HUDEP-2 (cell line): ENCODE measurements around the gene C18orf32.
A peak's percentile ranks its signal among the peaks of the same experiment; 100 is the strongest.
"Not testable (repeated sequence)": the region's sequence is repeated elsewhere in the genome, so short reads cannot be mapped to it uniquely, and the experiment has no call there.

Experiments
- DNase-seq, 76 experiments: peaks; one replicate each; lab custom pipeline; 2025; ENCODE audit not compliant: unreplicated experiment in 76 of 76; lab: John Stamatoyannopoulos, UW

The C18orf32 gene

GRCh38 chr18:49472459-49472858 is 14.6 kb downstream of the C18orf32 start:
- no peak for DNase-seq

DNA sequence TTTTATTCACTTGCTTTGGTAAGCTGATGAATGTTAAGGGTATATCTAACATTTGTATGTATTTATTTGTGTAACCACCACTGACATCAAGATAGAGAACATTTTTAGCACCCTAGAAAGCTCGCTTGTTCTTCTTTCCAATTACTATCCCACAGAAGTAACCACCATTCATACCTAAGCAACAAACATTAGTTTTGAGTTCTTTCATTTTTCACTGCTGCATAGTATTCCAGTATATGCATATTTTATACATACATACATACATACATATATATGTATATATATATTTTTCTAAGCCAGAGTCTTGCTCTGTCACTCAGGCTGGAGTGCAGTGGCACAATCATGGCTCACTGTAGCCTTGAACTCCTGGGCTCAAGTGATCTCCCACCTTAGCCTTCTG is 15.5 kb downstream of the C18orf32 start:
- DNase-seq = no peak

- DNase-seq = no peak
These were observed 19.4 kb downstream of the C18orf32 start for GRCh38 chr18:49467599-49467998.

- no peak for DNase-seq
These were observed 19.9 kb downstream of the C18orf32 start for GRCh38 chr18:49467019-49467563.

DNA sequence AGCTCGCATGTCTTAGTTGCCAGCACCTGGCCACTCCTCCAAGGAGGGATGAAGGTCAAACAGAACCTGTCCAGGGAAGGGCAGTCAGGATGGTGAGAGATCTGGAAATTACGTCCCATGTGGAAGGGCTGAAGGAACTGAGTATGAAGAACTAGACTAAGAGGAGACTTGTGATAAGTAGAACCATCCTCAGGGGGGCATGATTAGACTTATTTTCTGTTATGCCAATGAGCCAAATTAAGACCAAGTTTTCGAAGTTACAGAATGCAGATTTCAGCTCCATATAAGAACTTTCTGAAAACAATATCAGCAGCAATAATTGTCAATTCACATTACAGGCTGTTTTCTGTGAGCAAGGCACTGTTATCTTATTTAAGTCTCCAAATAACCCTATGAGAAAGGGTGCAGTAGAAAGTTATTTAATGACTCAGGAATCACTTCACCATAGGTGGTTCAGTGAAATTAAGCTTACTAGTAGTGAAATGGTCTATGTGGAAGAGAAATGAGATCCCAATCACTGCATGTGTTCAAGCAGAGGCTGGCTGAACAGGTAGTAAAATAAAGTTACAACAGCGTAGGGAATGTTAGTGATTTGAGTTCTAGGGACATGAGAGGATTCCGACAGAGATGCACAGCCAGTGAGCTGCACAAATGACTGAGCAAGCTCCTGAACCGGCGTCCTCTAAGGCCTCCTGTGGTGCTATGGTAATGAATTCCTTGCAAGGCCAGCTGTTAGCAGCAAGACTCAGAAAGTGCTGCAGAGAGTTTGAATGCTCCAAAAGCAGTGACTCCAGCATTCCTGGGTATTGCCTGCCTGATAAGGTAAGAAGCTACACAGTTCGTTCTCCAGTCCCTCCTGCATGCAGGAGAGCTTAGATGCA is 22.1 kb downstream of the C18orf32 start:
- peak in 6 of 76 experiments; percentile 15 to 32 (median 18) for DNase-seq

DNA sequence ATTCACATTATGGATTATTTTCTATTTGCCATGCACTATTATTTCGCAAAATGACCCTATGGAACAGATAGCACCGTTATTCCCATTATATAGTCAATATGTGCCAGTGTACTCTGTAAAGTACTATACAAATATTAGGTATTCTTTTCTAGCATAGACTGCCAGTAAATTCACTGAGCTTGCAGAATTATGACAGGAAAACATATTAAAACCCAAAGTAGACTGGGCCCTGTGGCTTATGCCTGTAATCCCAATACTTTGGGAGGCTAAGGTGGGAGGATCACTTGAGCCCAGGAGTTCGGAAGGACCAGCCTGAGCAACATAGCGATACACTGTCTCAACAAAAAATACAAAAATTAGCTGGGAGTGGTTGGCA is 25.4 kb downstream of the C18orf32 start:
- no peak for DNase-seq

GRCh38 chr18:49460976-49461601 is 25.9 kb downstream of the C18orf32 start:
- DNase-seq = no peak

GRCh38 chr18:49459404-49460171 is 27.4 kb downstream of the C18orf32 start:
- peak in 5 of 76 experiments; percentile 16 to 44 (median 31) for DNase-seq

GRCh38 chr18:49457616-49458015 is 29.4 kb downstream of the C18orf32 start:
- no peak for DNase-seq

GRCh38 chr18:49456794-49457193 is 30.2 kb downstream of the C18orf32 start:
- DNase-seq = peak in 1 of 76 experiments; percentile 21

DNA sequence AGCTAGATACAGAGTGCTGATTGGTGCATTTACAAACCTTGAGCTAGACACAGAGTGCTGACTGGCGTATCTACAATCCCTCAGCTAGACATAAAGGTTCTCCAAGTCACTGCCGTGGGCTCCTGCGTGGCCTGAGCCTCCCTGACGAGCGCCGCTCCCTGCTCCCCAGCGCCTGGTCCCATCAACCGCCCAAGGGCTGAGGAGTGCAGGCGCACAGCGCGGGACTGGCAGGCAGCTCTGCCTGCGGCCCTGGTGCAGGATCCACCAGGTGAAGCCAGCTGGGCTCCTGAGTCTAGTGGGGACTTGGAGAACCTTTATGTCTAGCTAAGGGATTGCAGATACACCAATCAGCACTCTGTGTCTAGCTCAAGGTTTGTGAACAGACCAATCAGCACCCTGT is 34.5 kb downstream of the C18orf32 start:
- DNase-seq = not testable (repeated sequence)

DNA sequence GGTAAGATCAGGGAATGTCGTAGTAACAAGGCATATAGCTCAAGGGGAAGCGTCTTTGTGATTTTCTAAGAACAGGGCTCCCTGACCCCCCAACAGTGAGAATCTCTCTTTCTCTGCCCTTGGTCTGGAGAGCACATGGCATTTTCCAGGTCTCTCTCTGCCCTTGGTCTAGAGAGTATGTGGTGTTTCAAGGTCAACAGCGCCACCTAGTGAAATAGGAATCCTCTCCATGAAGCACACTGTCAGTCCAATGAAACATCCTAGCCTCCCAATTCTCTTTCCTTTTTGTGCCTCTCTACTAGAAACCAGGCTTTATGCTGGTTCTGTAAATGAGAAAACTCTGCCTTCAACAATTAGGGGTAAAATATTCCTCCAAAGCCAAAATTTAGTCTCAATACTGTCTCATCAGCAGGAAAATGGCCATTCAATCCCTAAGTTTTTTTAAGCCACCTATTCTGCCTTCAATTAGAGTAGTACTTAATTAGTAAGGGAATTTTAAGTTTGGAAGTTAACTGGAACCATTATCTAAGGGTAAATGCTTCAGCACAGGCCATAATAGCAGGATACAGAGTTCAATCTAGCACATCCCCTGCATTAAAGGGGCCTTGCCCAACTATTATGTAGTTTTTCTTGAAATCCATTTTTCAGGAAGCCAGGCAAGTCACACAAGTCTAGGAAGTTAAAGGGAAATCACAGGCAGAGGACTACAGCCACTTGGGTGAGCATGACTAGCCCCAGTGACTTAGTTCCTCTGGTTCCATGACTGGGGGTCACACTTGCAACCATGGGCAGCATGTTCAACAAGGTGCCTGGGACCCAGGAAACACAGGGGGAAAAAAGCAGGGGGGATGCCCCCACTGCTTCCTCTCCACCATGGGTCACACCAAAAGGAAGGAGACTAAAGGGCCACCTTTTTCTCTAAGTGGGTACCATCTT is 39.0 kb downstream of the C18orf32 start:
- peak in 61 of 76 experiments; percentile 1 to 87 (median 44) for DNase-seq

DNA sequence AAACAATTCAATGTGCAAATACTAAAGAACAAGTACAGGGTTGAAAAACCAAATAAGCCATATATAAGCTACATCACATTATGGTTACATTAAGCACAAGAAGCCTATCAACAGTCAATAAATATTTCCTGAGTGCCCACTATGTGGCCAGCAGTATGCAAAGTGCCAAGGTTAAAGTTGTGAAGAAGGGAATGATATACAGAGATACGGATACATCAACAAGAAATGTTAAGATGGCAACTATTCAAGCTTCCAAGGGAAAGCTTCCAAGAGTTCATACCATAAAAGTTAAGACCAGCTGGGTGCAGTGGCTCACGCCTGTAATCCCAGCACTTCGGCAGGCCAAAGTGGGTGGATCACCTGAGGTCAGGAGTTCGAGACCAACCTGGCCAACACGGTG is 40.6 kb downstream of the C18orf32 start:
- DNase-seq = no peak

- no peak for DNase-seq
These were observed 42.5 kb downstream of the C18orf32 start for GRCh38 chr18:49444581-49444980.

DNA sequence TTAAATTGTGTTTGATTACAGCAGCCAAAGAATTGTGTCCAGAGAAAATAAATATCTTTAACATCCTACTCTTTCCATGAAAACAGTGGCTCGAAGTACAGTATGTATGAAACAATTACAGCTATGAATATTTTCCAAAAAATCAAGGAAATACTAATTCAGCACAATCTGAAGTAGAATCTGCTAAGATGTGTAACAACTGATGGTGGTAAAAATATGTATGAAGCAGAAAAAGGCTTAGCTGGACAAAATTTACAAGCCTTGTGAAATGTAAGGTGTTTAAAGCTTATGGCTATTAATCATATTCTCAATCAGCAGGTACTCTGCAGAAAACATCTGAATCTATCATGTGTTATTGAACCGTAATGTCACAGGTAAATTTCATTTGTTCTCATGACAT is 43.2 kb downstream of the C18orf32 start:
- no peak for DNase-seq

GRCh38 chr18:49441338-49441938 is 45.6 kb downstream of the C18orf32 start:
- DNase-seq = no peak

DNA sequence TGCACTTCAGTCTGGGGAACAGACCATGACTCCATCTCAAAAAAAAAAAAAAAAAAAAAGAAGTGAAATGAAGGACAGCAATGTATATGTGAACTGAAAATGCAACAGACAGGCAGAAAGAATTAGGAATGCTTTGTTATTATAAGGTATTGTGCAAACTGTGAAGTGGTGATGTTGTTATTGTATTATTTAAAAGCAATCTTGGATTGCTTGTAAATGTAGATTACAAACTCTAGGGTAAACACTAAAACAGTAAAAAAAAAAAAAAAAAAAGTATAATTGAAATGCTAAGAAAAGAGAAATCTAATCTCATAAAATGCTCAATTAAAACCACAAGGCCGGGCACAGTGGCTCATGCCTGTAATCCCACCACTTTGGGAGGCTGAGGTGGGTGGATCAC is 51.9 kb downstream of the C18orf32 start:
- no peak for DNase-seq

- no peak for DNase-seq
These were observed 54.4 kb downstream of the C18orf32 start for GRCh38 chr18:49432602-49433001.

DNA sequence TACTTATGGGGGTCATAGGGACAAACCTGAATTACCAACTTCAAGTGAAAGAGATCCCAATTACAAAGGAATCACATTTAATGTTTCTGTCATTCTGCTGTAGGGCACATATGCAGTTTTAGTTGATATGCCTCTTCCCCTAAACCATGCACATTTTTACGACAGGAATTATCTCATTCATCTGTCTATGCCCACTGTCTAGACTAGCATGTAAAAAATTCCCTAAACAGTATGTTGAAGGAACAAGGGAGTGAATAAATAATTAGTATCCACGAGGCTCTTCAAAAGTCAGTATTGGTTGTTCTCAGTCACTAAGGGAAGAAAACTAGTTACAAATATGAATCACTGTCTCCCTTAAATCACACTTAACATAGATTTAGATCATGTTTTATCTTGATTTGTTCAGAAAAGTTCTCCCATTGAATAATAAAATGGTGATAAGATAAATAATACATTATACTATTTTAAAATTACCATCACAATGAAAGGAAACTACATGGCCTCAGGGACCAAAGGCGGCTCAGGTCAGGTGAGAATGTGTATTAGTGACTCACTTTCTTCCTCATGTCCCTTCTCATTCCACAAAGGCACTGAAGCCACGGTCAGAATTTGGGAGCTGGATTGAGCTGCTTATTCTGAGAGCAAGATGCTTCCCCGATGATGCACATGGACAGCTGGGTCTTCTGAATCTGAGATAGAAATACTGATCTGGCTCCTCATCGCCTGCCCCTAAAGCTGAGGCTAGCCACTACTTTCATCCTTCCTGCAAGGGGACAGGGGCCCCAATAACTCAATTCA is 55.7 kb downstream of the C18orf32 start:
- no peak for DNase-seq
